Measurements from ENCODE around the gene TMEM30A. TPM values are rescaled to one million over a fixed set of nuclear protein-coding genes. Genes with fewer than 3 reads are reported as not detected.

Gene TMEM30A
- total RNA-seq, 1 experiment from 2014 or later, result 130 TPM

DNA sequence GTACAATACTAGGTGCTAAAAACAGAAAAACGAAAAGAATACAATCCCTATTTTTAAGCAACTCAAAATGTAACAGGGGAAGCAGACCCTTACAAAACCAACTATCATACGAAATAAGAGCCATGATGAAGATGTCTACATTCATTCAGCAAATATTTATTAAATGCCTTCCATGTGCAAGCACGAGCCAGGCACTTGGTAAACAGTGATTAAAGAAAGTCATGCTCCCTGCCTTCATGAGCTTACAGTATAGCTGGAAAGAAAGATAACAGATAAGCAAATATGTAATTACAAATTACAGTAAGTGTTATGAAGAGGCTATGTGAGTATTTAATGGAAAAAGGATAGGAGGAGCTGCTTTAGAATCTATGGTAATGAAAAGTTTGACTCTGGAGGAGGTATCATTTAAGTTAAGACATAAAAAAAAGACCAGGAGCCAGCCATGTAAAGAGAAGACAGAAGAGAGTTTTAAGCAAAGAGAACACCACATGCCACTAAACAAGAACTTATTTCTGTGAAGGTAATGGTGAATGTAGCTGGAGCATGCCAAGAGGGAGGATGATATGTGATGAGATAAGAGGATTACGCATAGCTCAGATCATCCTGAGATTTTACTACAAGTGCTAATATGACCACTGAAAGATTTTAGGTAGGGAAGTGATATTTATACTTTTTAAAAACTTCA is 21.7 kb downstream of the TMEM30A start:
- BruUV-seq (replicated peaks), result no TSS peak
- TF ChIP-seq TCF7L2 (IDR thresholded peaks at IDR 0.05; ENCODE audit: low read depth, low read length), result no peak
- TF ChIP-seq, protein P1, sequence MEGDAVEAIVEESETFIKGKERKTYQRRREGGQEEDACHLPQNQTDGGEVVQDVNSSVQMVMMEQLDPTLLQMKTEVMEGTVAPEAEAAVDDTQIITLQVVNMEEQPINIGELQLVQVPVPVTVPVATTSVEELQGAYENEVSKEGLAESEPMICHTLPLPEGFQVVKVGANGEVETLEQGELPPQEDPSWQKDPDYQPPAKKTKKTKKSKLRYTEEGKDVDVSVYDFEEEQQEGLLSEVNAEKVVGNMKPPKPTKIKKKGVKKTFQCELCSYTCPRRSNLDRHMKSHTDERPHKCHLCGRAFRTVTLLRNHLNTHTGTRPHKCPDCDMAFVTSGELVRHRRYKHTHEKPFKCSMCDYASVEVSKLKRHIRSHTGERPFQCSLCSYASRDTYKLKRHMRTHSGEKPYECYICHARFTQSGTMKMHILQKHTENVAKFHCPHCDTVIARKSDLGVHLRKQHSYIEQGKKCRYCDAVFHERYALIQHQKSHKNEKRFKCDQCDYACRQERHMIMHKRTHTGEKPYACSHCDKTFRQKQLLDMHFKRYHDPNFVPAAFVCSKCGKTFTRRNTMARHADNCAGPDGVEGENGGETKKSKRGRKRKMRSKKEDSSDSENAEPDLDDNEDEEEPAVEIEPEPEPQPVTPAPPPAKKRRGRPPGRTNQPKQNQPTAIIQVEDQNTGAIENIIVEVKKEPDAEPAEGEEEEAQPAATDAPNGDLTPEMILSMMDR (IDR thresholded peaks at IDR 0.05), result no peak
- TF ChIP-seq SIN3A (IDR thresholded peaks at IDR 0.05; ENCODE audit: borderline replicate concordance, insufficient read depth, low read depth, low read length), result no peak
- TF ChIP-seq, protein P2, sequence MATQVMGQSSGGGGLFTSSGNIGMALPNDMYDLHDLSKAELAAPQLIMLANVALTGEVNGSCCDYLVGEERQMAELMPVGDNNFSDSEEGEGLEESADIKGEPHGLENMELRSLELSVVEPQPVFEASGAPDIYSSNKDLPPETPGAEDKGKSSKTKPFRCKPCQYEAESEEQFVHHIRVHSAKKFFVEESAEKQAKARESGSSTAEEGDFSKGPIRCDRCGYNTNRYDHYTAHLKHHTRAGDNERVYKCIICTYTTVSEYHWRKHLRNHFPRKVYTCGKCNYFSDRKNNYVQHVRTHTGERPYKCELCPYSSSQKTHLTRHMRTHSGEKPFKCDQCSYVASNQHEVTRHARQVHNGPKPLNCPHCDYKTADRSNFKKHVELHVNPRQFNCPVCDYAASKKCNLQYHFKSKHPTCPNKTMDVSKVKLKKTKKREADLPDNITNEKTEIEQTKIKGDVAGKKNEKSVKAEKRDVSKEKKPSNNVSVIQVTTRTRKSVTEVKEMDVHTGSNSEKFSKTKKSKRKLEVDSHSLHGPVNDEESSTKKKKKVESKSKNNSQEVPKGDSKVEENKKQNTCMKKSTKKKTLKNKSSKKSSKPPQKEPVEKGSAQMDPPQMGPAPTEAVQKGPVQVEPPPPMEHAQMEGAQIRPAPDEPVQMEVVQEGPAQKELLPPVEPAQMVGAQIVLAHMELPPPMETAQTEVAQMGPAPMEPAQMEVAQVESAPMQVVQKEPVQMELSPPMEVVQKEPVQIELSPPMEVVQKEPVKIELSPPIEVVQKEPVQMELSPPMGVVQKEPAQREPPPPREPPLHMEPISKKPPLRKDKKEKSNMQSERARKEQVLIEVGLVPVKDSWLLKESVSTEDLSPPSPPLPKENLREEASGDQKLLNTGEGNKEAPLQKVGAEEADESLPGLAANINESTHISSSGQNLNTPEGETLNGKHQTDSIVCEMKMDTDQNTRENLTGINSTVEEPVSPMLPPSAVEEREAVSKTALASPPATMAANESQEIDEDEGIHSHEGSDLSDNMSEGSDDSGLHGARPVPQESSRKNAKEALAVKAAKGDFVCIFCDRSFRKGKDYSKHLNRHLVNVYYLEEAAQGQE (IDR thresholded peaks at IDR 0.05; ENCODE audit: insufficient read depth in 1 of 2, low read depth in 2 of 2, low read length in 1 of 2), result no peak
- no peak for TF ChIP-seq POLR2AphosphoS5 (IDR thresholded peaks at IDR 0.05; ENCODE audit: low read depth, low read length)
- no peak for ATAC-seq

DNA sequence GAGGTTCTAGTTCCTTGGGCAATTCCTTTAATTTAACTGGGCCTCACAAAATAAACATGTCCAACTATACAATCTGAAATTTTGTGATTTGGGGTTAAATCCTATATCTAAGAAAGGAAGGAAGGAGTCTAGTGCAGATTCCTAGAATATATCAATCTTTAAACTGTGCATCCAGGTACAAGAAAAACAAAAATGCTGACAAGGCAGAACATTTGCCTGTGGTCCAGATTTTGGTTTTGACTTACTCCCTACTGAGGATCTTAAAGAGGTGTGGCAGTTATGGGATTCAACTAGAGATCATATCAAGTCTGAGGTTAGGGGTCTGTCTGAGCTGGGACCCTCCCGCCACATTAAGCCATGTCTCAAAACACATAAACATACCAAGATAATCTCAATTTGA is 23.3 kb downstream of the TMEM30A start:
- in situ Hi-C loops (cut with HindIII; ENCODE audit: low pct_unique_long_range_greater_than_20kb, low sequenced_read_pairs), result no loop called here
- intact Hi-C loops (cut with micrococcal nuclease; ENCODE audit: unreplicated experiment), result no loop called here
- Histone ChIP-seq H3K27ac (ENCODE audit: low read length) (no peak overlapping the region), H3K4me3 (ENCODE audit: low read depth in 2 of 2, low read length in 2 of 2) (no peak overlapping the region), H3K9me3 (ENCODE audit: control insufficient read depth, insufficient read depth, low read depth, low read length) (no peaks in the 10 kb centered on the region), H3K27me3 (ENCODE audit: control insufficient read depth, insufficient read depth, low read length) (no peaks in the 10 kb centered on the region), H3K36me3 (ENCODE audit: control insufficient read depth, insufficient read depth, low read length) (peaks cover 8% of the 10 kb centered on the region; the same call in 1 of the 2 replicates), H3K4me1 (ENCODE audit: control insufficient read depth, insufficient read depth, low read length) (no peaks in the 10 kb centered on the region)
- TF ChIP-seq SIN3A (IDR thresholded peaks at IDR 0.05; ENCODE audit: borderline replicate concordance, insufficient read depth, low read depth, low read length) (no peak), TCF7L2 (IDR thresholded peaks at IDR 0.05; ENCODE audit: low read depth, low read length) (no peak), POLR2AphosphoS5 (IDR thresholded peaks at IDR 0.05; ENCODE audit: low read depth, low read length) (no peak)
- TF ChIP-seq, protein P1 (IDR thresholded peaks at IDR 0.05), result no peak
- TF ChIP-seq, protein P2 (IDR thresholded peaks at IDR 0.05; ENCODE audit: insufficient read depth in 1 of 2, low read depth in 2 of 2, low read length in 1 of 2), result no peak
- ATAC-seq (no peak), DNase-seq (ENCODE audit: low read depth, low spot score) (no peak)
- ChIA-PET CTCF (interaction anchor here (0.6 kb wide), 1 partner anchor 441 kb away, joined by 4 read pairs; no protein-coding TSS in a partner anchor), POLR2A (no interaction called here)
- no TSS peak for BruUV-seq (replicated peaks)

More for the DNA sequence above, 21.7 kb downstream of the TMEM30A start:
- no peaks in the 10 kb centered on the region for H3K27me3 ChIP-seq (ENCODE audit: control insufficient read depth, insufficient read depth, low read length)
- intact Hi-C loops (cut with micrococcal nuclease; ENCODE audit: unreplicated experiment) (no loop called here), in situ Hi-C loops (cut with HindIII; ENCODE audit: low pct_unique_long_range_greater_than_20kb, low sequenced_read_pairs) (no loop called here)
- POLR2A ChIA-PET, result no interaction called here
- no peak overlapping the region for H3K27ac ChIP-seq (ENCODE audit: low read length)
- H3K4me1 ChIP-seq (ENCODE audit: control insufficient read depth, insufficient read depth, low read length), result peaks cover 6% of the 10 kb centered on the region; the same call in 1 of the 2 replicates
- CTCF ChIA-PET, result no interaction called here
- H3K4me3 ChIP-seq (ENCODE audit: low read depth in 2 of 2, low read length in 2 of 2), result no peak overlapping the region
- no peaks in the 10 kb centered on the region for H3K9me3 ChIP-seq (ENCODE audit: control insufficient read depth, insufficient read depth, low read depth, low read length)
- DNase-seq (ENCODE audit: low read depth, low spot score), result no peak
- peaks cover 6% of the 10 kb centered on the region; the same call in 1 of the 2 replicates for H3K36me3 ChIP-seq (ENCODE audit: control insufficient read depth, insufficient read depth, low read length)
